HG03060 (cell line): ENCODE results near the gene TMPRSS4.
"Not testable (repeated sequence)": the region's sequence is repeated elsewhere in the genome, so short reads cannot be mapped to it uniquely, and the experiment has no call there.

ENCODE experiments used
- ATAC-seq: cut with Tn5 transposase; IDR thresholded peaks from one replicate; pipeline ENCODE4 v1.9.1; 2021; ENCODE audit warnings: low read depth, moderate number of reproducible peaks; ENCODE audit not compliant: unreplicated experiment

TMPRSS4 gene

GRCh38 chr11:118055966-118056365 is 20.9 kb upstream of the TMPRSS4 start:
- no peak for ATAC-seq

GRCh38 chr11:118056806-118057205 is 20.1 kb upstream of the TMPRSS4 start:
- no peak for ATAC-seq

- no peak for ATAC-seq
Measured at GRCh38 chr11:118057251-118058145, 19.4 kb upstream of the TMPRSS4 start.

- ATAC-seq = no peak
Measured at GRCh38 chr11:118058311-118059245, 18.3 kb upstream of the TMPRSS4 start.

- ATAC-seq = no peak
Measured at GRCh38 chr11:118059246-118059940, 17.5 kb upstream of the TMPRSS4 start.

GRCh38 chr11:118060081-118060661 is 16.7 kb upstream of the TMPRSS4 start:
- ATAC-seq = no peak

GRCh38 chr11:118060869-118061268 is 16.0 kb upstream of the TMPRSS4 start:
- no peak for ATAC-seq

- no peak for ATAC-seq
Measured at GRCh38 chr11:118061586-118062125, 15.2 kb upstream of the TMPRSS4 start.

GRCh38 chr11:118062181-118062580 is 14.7 kb upstream of the TMPRSS4 start:
- not testable (repeated sequence) for ATAC-seq

GRCh38 chr11:118062631-118063030 is 14.2 kb upstream of the TMPRSS4 start:
- ATAC-seq = not testable (repeated sequence)

GRCh38 chr11:118064956-118065355 is 11.9 kb upstream of the TMPRSS4 start:
- no peak for ATAC-seq

- ATAC-seq = no peak
Measured at GRCh38 chr11:118065384-118065783, 11.5 kb upstream of the TMPRSS4 start.

GRCh38 chr11:118067006-118067405 is 9.9 kb upstream of the TMPRSS4 start:
- no peak for ATAC-seq

GRCh38 chr11:118068206-118068944 is 8.5 kb upstream of the TMPRSS4 start:
- no peak for ATAC-seq

GRCh38 chr11:118068945-118069612 is 7.8 kb upstream of the TMPRSS4 start:
- ATAC-seq = no peak

GRCh38 chr11:118071416-118072030 is 5.4 kb upstream of the TMPRSS4 start:
- no peak for ATAC-seq

GRCh38 chr11:118073554-118073953 is 3.3 kb upstream of the TMPRSS4 start:
- no peak for ATAC-seq

- ATAC-seq = no peak
Measured at GRCh38 chr11:118074091-118074685, 2.7 kb upstream of the TMPRSS4 start.
